ENCODE results near the gene GHRHR.

GHRHR gene

GRCh38 chr7:30927559-30927958 lies 36.2 kb upstream of the GHRHR start:
- in situ Hi-C loops (cut with HindIII; ENCODE audit: low sequenced_read_pairs) = no loop called here

- in situ Hi-C loops (cut with HindIII; ENCODE audit: low sequenced_read_pairs) = no loop called here
Observed at GRCh38 chr7:30928254-30928872, 35.4 kb upstream of the GHRHR start.

GRCh38 chr7:30929686-30930085 lies 34.1 kb upstream of the GHRHR start:
- in situ Hi-C loops (cut with HindIII; ENCODE audit: low sequenced_read_pairs) = no loop called here

- in situ Hi-C loops (cut with HindIII; ENCODE audit: low sequenced_read_pairs) = no loop called here
Observed at GRCh38 chr7:30930621-30931020, 33.1 kb upstream of the GHRHR start.

- in situ Hi-C loops (cut with HindIII; ENCODE audit: low sequenced_read_pairs) = no loop called here
Observed at GRCh38 chr7:30931161-30931928, 32.4 kb upstream of the GHRHR start.

GRCh38 chr7:30931929-30932540 lies 31.7 kb upstream of the GHRHR start:
- in situ Hi-C loops (cut with HindIII; ENCODE audit: low sequenced_read_pairs) = no loop called here

- in situ Hi-C loops (cut with HindIII; ENCODE audit: low sequenced_read_pairs) = no loop called here
Observed at GRCh38 chr7:30932562-30932961, 31.2 kb upstream of the GHRHR start.

GRCh38 chr7:30933124-30933974 lies 30.4 kb upstream of the GHRHR start:
- in situ Hi-C loops (cut with HindIII; ENCODE audit: low sequenced_read_pairs) = no loop called here

- in situ Hi-C loops (cut with HindIII; ENCODE audit: low sequenced_read_pairs) = no loop called here
Observed at GRCh38 chr7:30934225-30934624, 29.5 kb upstream of the GHRHR start.

- in situ Hi-C loops (cut with HindIII; ENCODE audit: low sequenced_read_pairs) = no loop called here
Observed at GRCh38 chr7:30934732-30935568, 28.8 kb upstream of the GHRHR start.

- in situ Hi-C loops (cut with HindIII; ENCODE audit: low sequenced_read_pairs) = no loop called here
Observed at GRCh38 chr7:30935569-30935877, 28.2 kb upstream of the GHRHR start.

GRCh38 chr7:30936650-30937245 lies 27.0 kb upstream of the GHRHR start:
- in situ Hi-C loops (cut with HindIII; ENCODE audit: low sequenced_read_pairs) = no loop called here

- in situ Hi-C loops (cut with HindIII; ENCODE audit: low sequenced_read_pairs) = no loop called here
Observed at GRCh38 chr7:30937416-30937815, 26.3 kb upstream of the GHRHR start.

- in situ Hi-C loops (cut with HindIII; ENCODE audit: low sequenced_read_pairs) = no loop called here
Observed at GRCh38 chr7:30938435-30939316, 25.1 kb upstream of the GHRHR start.

- in situ Hi-C loops (cut with HindIII; ENCODE audit: low sequenced_read_pairs) = no loop called here
Observed at GRCh38 chr7:30941582-30942323, 22.0 kb upstream of the GHRHR start.

GRCh38 chr7:30950197-30950596 lies 13.6 kb upstream of the GHRHR start:
- in situ Hi-C loops (cut with HindIII; ENCODE audit: low sequenced_read_pairs) = loop anchor here (25.0 kb wide), 1 partner anchor 162 kb away; no protein-coding TSS in a partner anchor

GRCh38 chr7:30954914-30955313 lies 8.8 kb upstream of the GHRHR start:
- in situ Hi-C loops (cut with HindIII; ENCODE audit: low sequenced_read_pairs) = loop anchor here (25.0 kb wide), 1 partner anchor 157 kb away; no protein-coding TSS in a partner anchor

- in situ Hi-C loops (cut with HindIII; ENCODE audit: low sequenced_read_pairs) = loop anchor here (25.0 kb wide), 1 partner anchor 156 kb away; no protein-coding TSS in a partner anchor
Observed at GRCh38 chr7:30956704-30957103, 7.0 kb upstream of the GHRHR start.
